Vagina (tissue), 2 donors: ENCODE data around the gene PARVG. TPM values are rescaled to one million over a fixed set of nuclear protein-coding genes. Genes with fewer than 3 reads are reported as not detected.

Source experiments
- DNase-seq, 2 donors: peaks; one replicate each; pipeline ENCODE4 v3.0.0-alpha.2; 2017; ENCODE audit errors: extremely low spot score in 2 of 2
- H3K27ac ChIP-seq: fragments of 200-600 bp; sonication (generic); one replicate; pipeline ENCODE4 v1.5.1; 2019
- H3K27me3 ChIP-seq: fragments of 200-600 bp; sonication (generic); one replicate; pipeline ENCODE4 v1.5.1; 2019
- H3K36me3 ChIP-seq, 2 donors: fragments of 200-600 bp; sonication (generic); one replicate each; pipeline ENCODE4 v1.5.1; 2017 to 2019
- H3K4me1 ChIP-seq: fragments of 200-600 bp; sonication (generic); one replicate; pipeline ENCODE4 v1.5.1; 2019
- H3K4me3 ChIP-seq, 2 donors: fragments of 200-600 bp; sonication (generic); 1 replicate in 1 of 2; 2 replicates in 1 of 2; pipeline ENCODE4 v1.5.1; 2016 to 2019
- H3K9me3 ChIP-seq: fragments of 200-600 bp; sonication (generic); one replicate; pipeline ENCODE4 v1.5.1; 2019
- POLR2A ChIP-seq, 2 donors: fragments of 450-650 bp; IDR thresholded peaks; one replicate each; pipeline ENCODE4 v1.6.1; 2017; ENCODE audit warnings: antibody characterized with exemption in 2 of 2, mild to moderate bottlenecking in 2 of 2, moderate library complexity in 2 of 2
- POLR2AphosphoS5 ChIP-seq, 2 donors: sonication (generic); formaldehyde crosslinking; IDR thresholded peaks; one replicate each; pipeline ENCODE4 v1.9.0; 2017; ENCODE audit warnings: antibody characterized with exemption in 2 of 2, mild to moderate bottlenecking in 2 of 2, low read depth in 1 of 2; ENCODE audit not compliant: insufficient read depth in 1 of 2
- intact Hi-C: fragments of 100-400 bp; cut with DNase I; formaldehyde crosslinking; loops from one replicate; pipeline ENCODE4 v1.15.1; 2023
- total RNA-seq: library from RNA; depleted of rRNA; stranded (reverse); fragments of >200 nt; gene quantifications from one replicate; pipeline ENCODE4 v1.2.3, GENCODE V29; 2016
- TF ChIP-seq, protein P1 (sequence below), 3 experiments: fragments of 450-650 bp in 2 of 3; fragments of 200-600 bp in 1 of 3; sonication (generic) in 1 of 3; IDR thresholded peaks; one replicate each; pipeline ENCODE4 v1.5.1; 2017 to 2019; ENCODE audit warnings: antibody characterized with exemption in 3 of 3, mild to moderate bottlenecking in 2 of 3, moderate library complexity in 2 of 3

The PARVG gene
- total RNA-seq, 1 donor from 2014 or later = 29.5 TPM

GRCh38 chr22:44162960-44163359, 17.8 kb upstream of the PARVG start:
- H3K9me3 ChIP-seq = no peaks in the 10 kb centered on the region
- TF ChIP-seq, protein P1, sequence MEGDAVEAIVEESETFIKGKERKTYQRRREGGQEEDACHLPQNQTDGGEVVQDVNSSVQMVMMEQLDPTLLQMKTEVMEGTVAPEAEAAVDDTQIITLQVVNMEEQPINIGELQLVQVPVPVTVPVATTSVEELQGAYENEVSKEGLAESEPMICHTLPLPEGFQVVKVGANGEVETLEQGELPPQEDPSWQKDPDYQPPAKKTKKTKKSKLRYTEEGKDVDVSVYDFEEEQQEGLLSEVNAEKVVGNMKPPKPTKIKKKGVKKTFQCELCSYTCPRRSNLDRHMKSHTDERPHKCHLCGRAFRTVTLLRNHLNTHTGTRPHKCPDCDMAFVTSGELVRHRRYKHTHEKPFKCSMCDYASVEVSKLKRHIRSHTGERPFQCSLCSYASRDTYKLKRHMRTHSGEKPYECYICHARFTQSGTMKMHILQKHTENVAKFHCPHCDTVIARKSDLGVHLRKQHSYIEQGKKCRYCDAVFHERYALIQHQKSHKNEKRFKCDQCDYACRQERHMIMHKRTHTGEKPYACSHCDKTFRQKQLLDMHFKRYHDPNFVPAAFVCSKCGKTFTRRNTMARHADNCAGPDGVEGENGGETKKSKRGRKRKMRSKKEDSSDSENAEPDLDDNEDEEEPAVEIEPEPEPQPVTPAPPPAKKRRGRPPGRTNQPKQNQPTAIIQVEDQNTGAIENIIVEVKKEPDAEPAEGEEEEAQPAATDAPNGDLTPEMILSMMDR (IDR thresholded peaks at IDR 0.05) = no peak
- TF ChIP-seq POLR2AphosphoS5 (IDR thresholded peaks at IDR 0.05; ENCODE audit: insufficient read depth in 1 of 2, low read depth in 1 of 2) = no peak
- TF ChIP-seq POLR2A (IDR thresholded peaks at IDR 0.05) = no peak
- H3K27me3 ChIP-seq = no peaks in the 10 kb centered on the region
- H3K4me1 ChIP-seq = no peaks in the 10 kb centered on the region
- H3K27ac ChIP-seq = no peak overlapping the region
- H3K36me3 ChIP-seq = peaks cover 0 to 3% of the 10 kb centered on the region in 2 donors
- intact Hi-C loops = no loop called here
- H3K4me3 ChIP-seq = no peak overlapping the region
- DNase-seq = no peak

- no peak overlapping the region for H3K27ac ChIP-seq
- no peak overlapping the region for H3K4me3 ChIP-seq
- intact Hi-C loops = no loop called here
- H3K36me3 ChIP-seq = no peaks in the 10 kb centered on the region
- no peaks in the 10 kb centered on the region for H3K4me1 ChIP-seq
- no peak for TF ChIP-seq POLR2AphosphoS5 (IDR thresholded peaks at IDR 0.05; ENCODE audit: insufficient read depth in 1 of 2, low read depth in 1 of 2)
- TF ChIP-seq, protein P1 (IDR thresholded peaks at IDR 0.05) = no peak
- no peak for TF ChIP-seq POLR2A (IDR thresholded peaks at IDR 0.05)
- H3K27me3 ChIP-seq = no peaks in the 10 kb centered on the region
- DNase-seq = no peak
- no peaks in the 10 kb centered on the region for H3K9me3 ChIP-seq
Observed at GRCh38 chr22:44163536-44163935, 17.2 kb upstream of the PARVG start.

DNA sequence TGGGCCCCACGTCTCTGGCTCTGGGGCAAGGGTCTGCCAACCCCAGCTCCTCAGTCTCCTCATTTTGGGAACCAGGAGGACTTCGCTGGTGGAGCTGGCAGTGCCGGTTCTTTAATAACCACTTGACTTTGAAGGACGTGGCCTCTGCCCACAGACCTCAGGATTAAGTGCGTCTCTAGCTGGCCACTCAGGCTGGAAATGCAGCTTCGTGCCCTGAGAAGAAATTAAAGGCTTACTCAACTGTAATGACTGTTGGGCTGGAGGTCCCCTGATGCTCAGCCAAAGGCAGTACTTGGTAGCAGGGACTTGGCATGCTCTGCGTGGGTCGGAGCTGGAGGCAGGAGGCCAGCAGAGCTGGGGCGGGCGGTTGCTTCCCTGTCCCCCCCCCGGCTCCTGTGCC, 16.7 kb upstream of the PARVG start:
- Histone ChIP-seq H3K4me1 (no peaks in the 10 kb centered on the region), H3K36me3 (no peaks in the 10 kb centered on the region), H3K27me3 (no peaks in the 10 kb centered on the region), H3K27ac (no peak overlapping the region), H3K9me3 (no peaks in the 10 kb centered on the region), H3K4me3 (no peak overlapping the region)
- intact Hi-C loops = no loop called here
- no peak for DNase-seq
- TF ChIP-seq, protein P1 (IDR thresholded peaks at IDR 0.05) = no peak
- TF ChIP-seq POLR2A (IDR thresholded peaks at IDR 0.05) (no peak), POLR2AphosphoS5 (IDR thresholded peaks at IDR 0.05; ENCODE audit: insufficient read depth in 1 of 2, low read depth in 1 of 2) (no peak)

GRCh38 chr22:44165286-44165874, 15.3 kb upstream of the PARVG start:
- Histone ChIP-seq H3K27ac (no peak overlapping the region), H3K9me3 (no peaks in the 10 kb centered on the region), H3K27me3 (no peaks in the 10 kb centered on the region), H3K4me1 (no peaks in the 10 kb centered on the region), H3K36me3 (no peaks in the 10 kb centered on the region), H3K4me3 (no peak overlapping the region)
- TF ChIP-seq POLR2A (IDR thresholded peaks at IDR 0.05) = no peak
- no peak for TF ChIP-seq POLR2AphosphoS5 (IDR thresholded peaks at IDR 0.05; ENCODE audit: insufficient read depth in 1 of 2, low read depth in 1 of 2)
- TF ChIP-seq, protein P1 (IDR thresholded peaks at IDR 0.05) = no peak
- no peak for DNase-seq
- intact Hi-C loops = no loop called here

GRCh38 chr22:44166498-44167276, 14.0 kb upstream of the PARVG start:
- intact Hi-C loops = no loop called here
- Histone ChIP-seq H3K27ac (no peak overlapping the region), H3K36me3 (no peaks in the 10 kb centered on the region), H3K4me1 (no peaks in the 10 kb centered on the region), H3K9me3 (no peaks in the 10 kb centered on the region), H3K4me3 (no peak overlapping the region), H3K27me3 (no peaks in the 10 kb centered on the region)
- DNase-seq = no peak
- no peak for TF ChIP-seq POLR2AphosphoS5 (IDR thresholded peaks at IDR 0.05; ENCODE audit: insufficient read depth in 1 of 2, low read depth in 1 of 2)
- TF ChIP-seq, protein P1 (IDR thresholded peaks at IDR 0.05) = no peak
- TF ChIP-seq POLR2A (IDR thresholded peaks at IDR 0.05) = no peak
